Gastroesophageal sphincter (tissue), 3 donors: ENCODE results near the gene RMND5A.

Experiments
- CTCF ChIP-seq, 4 experiments: fragments of 200-600 bp in 2 of 4; fragments of 450-650 bp in 2 of 4; sonication (generic) in 1 of 4; IDR thresholded peaks; one replicate each; pipeline ENCODE4 v1.5.1; 2017 to 2019; ENCODE audit warnings: antibody characterized with exemption in 4 of 4, mild to moderate bottlenecking in 2 of 4, moderate library complexity in 2 of 4
- EP300 ChIP-seq: sonication (generic); formaldehyde crosslinking; IDR thresholded peaks from one replicate; pipeline ENCODE4 v1.6.1; 2017; ENCODE audit warnings: antibody characterized with exemption, mild to moderate bottlenecking
- POLR2A ChIP-seq, 2 donors: fragments of 450-650 bp; IDR thresholded peaks; one replicate each; pipeline ENCODE4 v1.6.1; 2017; ENCODE audit warnings: antibody characterized with exemption in 2 of 2, mild to moderate bottlenecking in 2 of 2, moderate library complexity in 1 of 2
- POLR2AphosphoS5 ChIP-seq: sonication (generic); formaldehyde crosslinking; IDR thresholded peaks from one replicate; pipeline ENCODE4 v1.6.1; 2017; ENCODE audit warnings: antibody characterized with exemption

DNA sequence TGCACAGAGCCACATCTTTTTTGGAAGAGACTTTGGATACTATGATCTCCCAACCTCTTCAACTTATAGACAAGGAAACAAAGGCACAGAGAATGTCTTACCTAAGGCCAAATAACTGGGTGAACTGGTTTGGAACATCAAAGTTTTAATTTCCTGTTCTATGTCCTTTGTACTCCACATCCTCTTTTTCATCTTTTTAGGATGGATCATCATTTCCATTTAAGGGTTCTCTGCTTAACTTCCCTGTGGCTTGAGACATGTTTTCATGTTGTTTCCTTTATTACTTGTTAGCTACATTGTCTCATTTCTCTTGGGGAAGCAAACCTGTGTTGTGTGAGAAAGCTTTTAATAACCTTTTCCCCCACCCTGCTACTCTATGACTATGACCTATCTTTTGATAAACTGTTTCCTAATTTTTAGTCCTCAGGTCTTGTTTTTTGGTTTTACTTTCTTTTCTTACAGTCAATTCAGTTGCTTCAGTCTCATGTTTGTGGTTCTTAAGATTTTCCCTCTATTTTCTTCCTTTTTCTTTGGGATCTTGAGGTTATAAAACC lies 22.5 kb upstream of the RMND5A start:
- TF ChIP-seq CTCF (IDR thresholded peaks at IDR 0.05) (no peak), POLR2A (IDR thresholded peaks at IDR 0.05) (no peak), POLR2AphosphoS5 (no peak), EP300 (no peak)
